GM18499 (cell line): ENCODE results near the gene CSTB.

Source experiments
- ATAC-seq: cut with Tn5 transposase; IDR thresholded peaks from one replicate; pipeline ENCODE4 v1.9.1; 2021; ENCODE audit warnings: moderate number of reproducible peaks; ENCODE audit not compliant: insufficient read depth, unreplicated experiment

The CSTB gene

DNA sequence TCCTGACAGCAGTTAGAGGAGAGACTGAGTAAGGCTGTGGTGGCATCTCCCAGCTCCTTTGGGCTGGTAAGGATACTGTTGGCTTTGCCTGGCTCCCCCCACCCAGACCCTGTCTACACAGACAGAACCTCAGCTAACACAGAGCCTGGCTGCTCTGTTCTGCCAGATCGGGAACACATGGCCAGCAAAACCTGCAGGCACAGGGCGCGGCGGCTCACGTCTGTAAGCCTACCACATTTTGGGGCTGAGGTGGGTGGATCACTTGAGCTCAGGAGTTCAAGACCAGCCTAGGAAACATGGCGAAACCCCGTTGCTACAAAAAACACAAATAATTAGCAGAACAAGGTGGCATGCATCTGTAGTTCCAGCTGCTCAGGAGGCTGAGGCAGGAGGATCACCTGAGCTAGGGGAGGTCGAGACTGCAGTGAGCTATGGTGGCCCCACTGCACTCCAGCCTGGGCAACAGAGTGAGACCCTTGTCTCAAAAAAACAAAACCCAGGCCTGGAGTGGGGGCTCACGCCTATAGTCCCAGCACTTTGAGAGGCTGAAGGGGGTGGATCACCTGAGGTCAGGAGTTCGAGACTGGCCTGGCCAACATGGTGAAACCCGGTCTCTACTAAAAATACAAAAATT lies 6.7 kb downstream of the CSTB start:
- ATAC-seq: no peak

DNA sequence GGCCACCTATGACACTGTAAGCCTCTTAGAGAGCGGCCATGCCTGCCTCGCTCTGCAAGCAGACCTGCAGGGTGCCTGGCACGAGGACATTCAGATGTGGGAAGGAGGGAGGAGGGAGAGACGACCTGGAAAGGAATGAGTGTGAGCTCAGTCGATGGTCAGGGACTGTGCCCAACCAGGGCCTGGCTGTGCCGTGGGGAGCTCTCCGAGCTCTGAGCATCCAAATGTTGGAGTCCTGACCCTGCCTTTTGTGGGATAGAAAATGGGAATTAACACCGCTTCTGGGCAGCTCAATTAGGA lies 7.3 kb downstream of the CSTB start:
- ATAC-seq: no peak

- ATAC-seq: no peak
Measured at GRCh38 chr21:43767984-43768867, 7.9 kb downstream of the CSTB start.

DNA sequence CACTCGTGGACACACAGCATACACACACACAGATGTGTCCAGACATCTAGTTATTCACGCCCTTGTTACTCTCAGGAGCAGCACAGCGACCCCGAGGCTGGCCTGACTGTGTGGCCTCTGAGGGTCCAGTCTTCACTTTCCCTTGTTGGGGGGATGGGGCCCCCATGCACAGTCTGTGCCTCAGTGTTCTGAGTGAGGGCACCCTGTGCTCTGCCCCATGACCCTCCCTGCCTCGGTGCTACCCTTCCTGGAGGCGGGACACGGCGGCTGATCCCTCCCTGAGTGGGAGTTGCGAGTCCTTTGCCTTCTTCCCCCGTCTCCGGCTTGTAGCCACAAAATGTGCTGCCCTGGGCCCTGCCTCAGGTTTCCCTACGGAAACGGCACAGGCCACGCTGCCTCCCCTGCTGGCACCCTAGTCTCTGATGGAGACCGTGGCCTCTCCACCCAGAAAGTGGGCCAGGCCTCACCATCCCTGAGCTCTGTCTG lies 8.6 kb downstream of the CSTB start:
- no peak for ATAC-seq

DNA sequence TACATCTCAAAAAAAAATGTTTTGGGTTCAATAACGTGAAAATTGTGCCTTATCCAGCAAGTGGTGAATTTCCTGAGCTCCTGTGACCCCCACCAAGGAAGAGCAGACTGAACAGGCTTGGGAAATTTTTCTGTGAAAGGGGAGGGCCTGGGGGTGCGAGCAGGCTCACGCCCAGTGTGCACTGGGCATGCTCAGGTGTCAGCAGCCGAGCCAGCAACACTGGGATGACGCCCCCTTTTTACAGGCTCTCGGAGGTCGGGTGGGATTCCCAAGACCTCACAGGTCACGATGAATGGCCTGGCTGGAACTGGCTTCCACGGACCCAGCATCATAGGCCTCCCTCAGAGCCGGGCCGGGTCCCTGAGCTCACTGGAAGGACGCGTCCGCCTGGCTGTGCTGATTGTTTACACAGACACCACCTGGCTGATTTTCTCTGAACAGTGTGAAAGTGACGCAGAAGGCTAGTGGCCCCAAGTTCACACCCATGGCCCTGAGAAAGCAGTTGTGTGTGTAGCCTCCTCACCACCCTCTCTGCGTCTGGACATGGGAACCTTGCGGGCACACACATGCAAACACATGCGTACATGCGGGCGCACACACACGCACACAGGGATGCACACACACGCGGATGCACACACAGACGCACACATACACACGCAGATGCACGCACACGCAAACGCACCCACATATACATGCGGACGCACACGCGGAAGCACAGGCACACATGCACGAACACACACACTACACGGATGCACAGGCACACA lies 9.2 kb downstream of the CSTB start:
- no peak for ATAC-seq

DNA sequence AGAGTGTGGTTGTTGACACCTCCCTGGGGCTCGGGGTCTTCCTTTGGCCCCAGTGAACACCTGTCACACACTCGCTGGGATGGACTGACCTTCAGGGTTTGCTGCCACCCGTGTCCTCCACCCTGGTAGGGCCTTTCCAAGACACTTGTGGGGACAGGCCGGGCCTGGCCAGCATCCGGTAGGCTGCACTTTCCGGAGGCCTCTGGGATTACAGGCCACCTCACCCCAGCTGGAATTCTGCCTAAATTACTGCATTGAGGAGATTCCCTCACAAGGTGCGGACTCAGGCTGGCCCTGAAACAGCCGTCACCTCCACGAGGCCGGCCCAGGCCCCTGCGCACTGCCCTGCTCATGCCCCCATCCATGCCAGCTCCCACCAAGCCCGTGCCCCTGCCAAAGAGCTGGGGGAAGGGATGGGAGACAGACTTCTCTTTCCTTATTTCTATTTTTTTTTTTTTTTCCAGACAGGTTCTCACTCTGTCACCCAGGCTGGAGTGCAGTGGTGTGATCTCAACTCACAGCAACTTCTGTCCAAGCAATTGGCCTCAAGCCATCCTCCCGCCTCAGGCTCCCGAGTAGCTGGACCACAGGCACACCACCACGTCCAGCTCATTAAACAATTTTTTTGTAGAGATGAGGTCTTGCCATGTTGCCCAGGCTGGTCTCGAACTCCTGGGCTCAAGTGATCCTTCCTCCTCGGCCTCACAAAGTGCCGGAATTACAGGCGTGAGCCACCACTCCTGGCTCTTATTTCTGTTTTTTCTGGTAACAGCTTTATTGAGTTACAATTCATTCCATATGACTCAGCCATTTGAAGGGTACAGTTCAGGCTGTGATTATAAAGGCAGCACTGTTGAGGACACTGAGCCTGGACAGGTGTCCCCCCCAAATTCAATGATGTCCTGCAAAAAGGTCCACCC lies 11.3 kb downstream of the CSTB start:
- ATAC-seq: no peak

DNA sequence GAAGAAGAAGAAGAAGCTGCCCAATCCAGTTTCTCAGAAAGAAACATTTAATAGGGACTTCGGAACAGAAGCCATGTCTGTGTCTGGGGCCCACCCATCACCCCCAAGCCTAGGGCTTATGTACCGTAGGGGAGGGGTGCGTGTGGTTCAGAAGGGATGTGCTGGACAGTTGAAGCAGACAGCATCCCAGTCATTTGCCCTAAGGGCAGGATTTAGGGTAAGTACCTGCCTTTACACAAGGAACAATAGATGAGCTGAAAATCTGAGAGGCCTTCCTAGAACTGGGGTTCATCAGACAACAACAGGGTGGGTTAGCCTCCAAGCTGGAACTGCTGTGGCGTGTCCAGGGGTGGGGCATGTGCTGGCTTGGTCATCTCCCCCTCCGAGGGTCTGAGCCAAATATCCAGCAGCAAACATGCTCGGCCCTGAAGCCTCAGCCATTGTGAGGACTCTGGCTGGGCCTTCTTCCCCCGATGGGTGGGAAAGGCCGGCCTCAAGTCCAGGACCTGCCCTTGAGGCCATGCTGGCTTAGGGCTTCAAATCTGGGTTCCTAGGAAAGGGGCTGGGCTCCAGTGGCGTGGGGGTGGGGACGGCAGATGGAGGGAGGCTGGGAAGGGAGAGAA lies 12.1 kb downstream of the CSTB start:
- ATAC-seq: no peak

GRCh38 chr21:43762303-43763128 lies 13.6 kb downstream of the CSTB start:
- no peak for ATAC-seq

DNA sequence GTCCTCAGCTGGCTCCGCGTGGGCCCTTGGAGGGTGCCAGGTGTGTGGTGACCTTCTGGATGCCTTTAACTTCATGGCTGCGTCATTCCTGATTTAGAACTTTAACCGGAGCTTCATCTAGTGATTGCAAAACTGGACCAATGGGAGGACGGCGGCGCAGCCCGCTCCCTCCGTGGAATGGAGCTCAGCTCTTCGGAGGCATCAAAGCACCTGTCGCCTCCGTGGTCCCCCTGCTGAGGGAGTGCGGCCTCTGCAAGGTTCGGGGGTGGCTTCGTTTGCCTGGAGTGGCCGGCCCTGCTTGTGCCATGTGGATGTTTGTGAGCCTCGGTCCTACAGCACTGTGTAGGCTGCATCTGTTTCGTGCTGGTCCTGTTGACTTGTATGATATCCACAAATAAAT lies 14.2 kb downstream of the CSTB start:
- no peak for ATAC-seq

DNA sequence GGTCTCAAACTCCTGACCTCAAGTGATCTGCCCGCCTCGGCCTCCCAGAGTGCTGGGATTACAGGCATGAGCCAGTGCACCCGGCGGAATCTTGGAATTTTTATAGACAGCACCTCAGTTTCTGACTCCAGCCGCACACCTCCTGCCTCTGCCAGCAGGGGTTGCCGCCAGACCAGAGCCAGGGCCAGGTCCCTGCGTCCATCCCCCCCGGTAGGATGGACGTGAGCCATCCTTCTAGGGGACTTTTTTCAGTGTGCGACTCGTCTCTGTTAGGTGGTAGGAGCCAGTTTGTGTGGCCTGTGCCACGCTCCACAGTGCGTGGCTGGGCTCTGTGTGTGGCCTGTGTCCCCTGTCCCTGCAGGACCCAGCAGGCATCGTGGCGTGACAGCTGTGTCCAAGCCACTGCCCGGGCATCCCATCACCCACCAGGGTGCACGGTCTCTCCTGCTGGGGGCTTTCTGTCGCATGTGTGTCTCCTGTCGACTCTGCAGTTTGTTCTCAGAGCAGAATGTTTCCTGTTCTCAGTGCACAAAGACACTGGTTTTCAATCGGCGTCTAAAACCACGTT lies 15.6 kb downstream of the CSTB start:
- ATAC-seq: no peak

DNA sequence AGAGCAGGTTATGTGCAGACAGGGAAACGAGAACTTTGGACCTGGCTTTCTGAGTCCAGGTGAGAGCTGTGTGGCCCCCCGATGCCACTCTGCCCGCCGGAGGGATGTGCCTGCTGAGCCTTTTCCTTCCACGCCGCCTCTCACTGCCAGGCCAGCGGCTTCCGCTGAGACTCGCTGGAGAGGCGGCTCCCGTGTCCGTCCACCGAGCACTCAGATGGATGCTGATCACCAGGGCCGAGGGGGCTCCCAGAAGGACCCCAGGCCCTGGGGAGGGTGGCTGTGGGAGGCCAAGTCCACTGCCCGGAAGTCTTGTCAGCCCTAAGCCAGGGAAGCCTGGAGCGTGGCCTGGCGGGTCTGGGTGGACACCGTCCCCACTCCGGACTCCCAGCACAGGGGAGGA lies 16.5 kb downstream of the CSTB start:
- ATAC-seq: no peak

DNA sequence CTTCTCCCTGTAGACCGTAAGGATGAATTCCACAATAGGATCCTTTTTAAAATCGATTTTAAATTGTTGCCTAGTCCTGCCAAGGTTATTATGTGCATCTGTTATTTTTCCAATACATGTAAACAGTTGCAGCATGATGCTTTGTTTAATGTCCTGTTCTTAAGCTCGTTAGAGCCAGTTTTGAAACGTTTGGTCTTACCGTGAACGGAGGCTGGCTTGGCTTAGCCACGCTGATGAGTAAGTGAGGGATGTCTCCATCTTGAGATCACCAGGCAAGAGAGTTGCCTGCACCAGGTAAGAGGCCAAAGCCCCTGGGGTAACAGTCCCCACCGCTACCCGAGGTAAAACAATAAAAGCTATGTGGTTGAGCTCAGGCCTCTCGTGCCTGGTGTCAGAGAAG lies 17.3 kb downstream of the CSTB start:
- ATAC-seq: no peak

DNA sequence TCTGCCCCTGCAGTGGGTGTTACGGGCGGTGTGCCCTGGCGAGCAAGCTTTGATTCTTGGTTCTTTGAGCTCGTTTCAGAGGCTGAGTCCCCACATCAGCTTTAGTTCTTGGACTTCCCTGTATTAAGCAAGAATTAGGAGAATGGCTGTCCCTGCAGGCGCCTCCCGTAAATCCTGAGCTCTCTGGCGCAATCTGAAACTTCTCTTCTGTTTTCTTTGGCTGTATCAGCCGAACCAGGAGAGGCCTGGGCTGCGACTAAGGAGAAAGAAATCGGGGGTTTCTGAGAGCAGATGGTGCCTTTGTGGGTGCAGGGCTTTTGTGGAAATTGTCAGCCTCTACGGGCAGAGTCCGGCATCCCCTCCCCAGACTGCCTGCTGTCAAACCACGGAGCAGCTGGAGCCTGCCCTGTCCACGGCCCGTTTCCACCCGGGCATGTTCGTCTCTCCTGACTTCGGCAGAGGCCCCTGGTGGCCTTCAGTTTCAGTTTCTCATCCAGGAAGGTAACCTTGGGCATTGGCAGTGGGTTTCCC lies 17.9 kb downstream of the CSTB start:
- no peak for ATAC-seq

DNA sequence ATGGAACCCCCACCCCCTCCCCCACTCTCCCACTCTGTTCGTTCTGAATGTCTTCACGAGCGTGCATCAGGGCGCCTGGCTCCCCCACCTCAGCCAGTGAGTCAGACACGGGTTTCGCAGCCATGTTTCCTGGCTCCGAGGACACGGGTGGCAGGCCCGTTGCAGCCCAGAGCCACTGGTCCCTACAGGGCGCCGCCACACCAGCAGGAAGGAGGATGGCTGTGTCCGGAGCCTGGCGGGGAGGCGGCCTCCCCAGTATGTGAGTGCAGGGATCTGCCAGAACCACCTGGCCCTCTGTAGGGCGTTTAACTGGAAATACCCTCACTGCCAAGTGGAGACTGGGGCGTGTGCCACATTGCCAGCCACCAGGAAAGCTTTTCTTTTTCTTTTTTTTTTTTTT lies 18.5 kb downstream of the CSTB start:
- ATAC-seq: no peak

GRCh38 chr21:43755820-43756594 lies 20.1 kb downstream of the CSTB start:
- no peak for ATAC-seq

- ATAC-seq: no peak
Measured at GRCh38 chr21:43754948-43755781, 20.9 kb downstream of the CSTB start.

DNA sequence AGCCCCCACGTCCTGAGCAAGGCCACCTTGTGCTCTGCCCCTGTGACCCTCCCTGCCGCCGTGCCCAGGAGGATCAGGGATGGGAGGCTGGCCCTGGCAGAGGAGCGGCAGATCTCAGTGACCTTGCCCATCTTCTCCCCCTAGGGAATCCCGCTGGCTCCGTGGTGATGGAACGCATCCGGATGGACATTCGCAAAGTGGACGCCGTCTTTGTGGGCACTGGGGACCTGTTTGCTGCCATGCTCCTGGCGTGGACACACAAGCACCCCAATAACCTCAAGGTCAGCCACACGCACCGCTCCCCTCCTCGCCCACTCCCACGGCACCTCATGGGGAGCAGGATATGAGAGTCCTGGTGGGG lies 22.7 kb downstream of the CSTB start:
- ATAC-seq: no peak
